SK-N-SH (cell line): Measurements from ENCODE around the gene CAP2. TPM values are rescaled to one million over a fixed set of nuclear protein-coding genes. Genes with fewer than 3 reads are reported as not detected.

ENCODE experiments used
- CTCF ChIA-PET: fragments of 300-600, 350-600 bp; formaldehyde crosslinking; extraction: SDS; loops from one replicate; lab custom pipeline; 2021; lab: Yijun Ruan, JAX
- POLR2A ChIA-PET: fragments of 350-600 bp; sonication (Branson Sonifier 250); formaldehyde crosslinking; extraction: SDS; loops from one replicate; lab custom pipeline; 2020; ENCODE audit warnings: antibody characterized with exemption, inconsistent platforms; lab: Yijun Ruan, JAX
- DNase-seq: peaks from one replicate; pipeline ENCODE4 v3.0.0; 2012
- H2AFZ ChIP-seq: fragments of 200-600 bp; sonication (generic); 2 replicates; pipeline ENCODE4 v1.8.1; 2016; ENCODE audit warnings: antibody characterized with exemption, mild to moderate bottlenecking, low read depth
- H3F3A ChIP-seq: fragments of 200-600 bp; sonication (generic); replicated peaks from 2 replicates; pipeline ENCODE3; 2016; ENCODE audit warnings: antibody characterized with exemption, mild to moderate bottlenecking; ENCODE audit not compliant: insufficient read depth
- H3K27ac ChIP-seq, 2 experiments: fragments of 200-500 bp in 1 of 2; fragments of 200-600 bp in 1 of 2; sonication (Bioruptor generic) in 1 of 2; sonication (generic), shearing (Covaris generic) in 1 of 2; 2 replicates each; pipeline versions ENCODE4 v1.5.1 to v1.6.1; 2014 to 2016; ENCODE audit warnings: low read depth in 2 of 2, inconsistent platforms in 1 of 2, low read length in 1 of 2, mild to moderate bottlenecking in 1 of 2, mixed read lengths in 1 of 2
- H3K27me3 ChIP-seq: fragments of 200-600 bp; sonication (generic), shearing (Covaris generic); 2 replicates; pipeline ENCODE4 v1.6.1; 2016; ENCODE audit warnings: mixed run types; ENCODE audit not compliant: insufficient read depth
- H3K36me3 ChIP-seq, 2 experiments: fragments of 200-500 bp in 1 of 2; fragments of 200-600 bp in 1 of 2; sonication (Bioruptor generic) in 1 of 2; sonication (generic) in 1 of 2; replicated peaks in 1 of 2; 2 replicates each; pipeline versions ENCODE3 to v1.5.1; 2014 to 2016; ENCODE audit warnings: low read length in 1 of 2, mild to moderate bottlenecking in 1 of 2; ENCODE audit not compliant: insufficient read depth in 2 of 2, control insufficient read depth in 1 of 2
- H3K4me1 ChIP-seq, 2 experiments: fragments of 200-500 bp in 1 of 2; fragments of 200-600 bp in 1 of 2; sonication (Bioruptor generic) in 1 of 2; sonication (generic), shearing (Covaris generic) in 1 of 2; 2 replicates each; pipeline versions ENCODE4 v1.5.1 to v1.6.1; 2014 to 2016; ENCODE audit warnings: low read depth in 1 of 2, low read length in 1 of 2, mixed run types in 1 of 2; ENCODE audit not compliant: insufficient read depth in 2 of 2, control insufficient read depth in 1 of 2
- H3K4me2 ChIP-seq: fragments of 200-600 bp; sonication (generic), shearing (Covaris generic); 2 replicates; pipeline ENCODE4 v1.6.1; 2017; ENCODE audit warnings: mixed run types
- H3K4me3 ChIP-seq, 2 experiments: fragments of 200-500 bp in 1 of 2; fragments of 200-600 bp in 1 of 2; sonication (Bioruptor generic) in 1 of 2; sonication (generic), shearing (Covaris generic) in 1 of 2; 2 replicates each; pipeline versions ENCODE4 v1.5.1 to v1.8.1; 2014 to 2016; ENCODE audit warnings: low read depth in 2 of 2, inconsistent platforms in 1 of 2, low read length in 1 of 2, mild to moderate bottlenecking in 1 of 2, mixed read lengths in 1 of 2, moderate library complexity in 1 of 2
- H3K79me2 ChIP-seq: fragments of 200-600 bp; sonication (generic); 2 replicates; pipeline ENCODE4 v1.8.1; 2017; ENCODE audit warnings: mild to moderate bottlenecking; ENCODE audit not compliant: insufficient read depth
- H3K9ac ChIP-seq: fragments of 200-600 bp; sonication (generic); 2 replicates; pipeline ENCODE4 v1.6.1; 2017; ENCODE audit warnings: mixed run types
- H3K9me2 ChIP-seq: fragments of 200-600 bp; sonication (generic); 2 replicates; pipeline ENCODE4 v1.6.1; 2017; ENCODE audit warnings: mixed run types
- H3K9me3 ChIP-seq: fragments of 200-600 bp; sonication (generic); 2 replicates; pipeline ENCODE4 v1.6.1; 2017; ENCODE audit warnings: mixed run types, mild to moderate bottlenecking, moderate library complexity
- H4K20me1 ChIP-seq: fragments of 200-600 bp; sonication (generic); 2 replicates; pipeline ENCODE4 v1.6.1; 2017; ENCODE audit warnings: mild to moderate bottlenecking, mixed run types; ENCODE audit not compliant: insufficient read depth
- ELF1 ChIP-seq: IDR thresholded peaks from 2 replicates; pipeline ENCODE4 v1.4.0; 2012
- FOSL2 ChIP-seq: IDR thresholded peaks from 2 replicates; pipeline ENCODE4 v1.4.0; 2012; ENCODE audit warnings: low read depth, mild to moderate bottlenecking, moderate library complexity, borderline replicate concordance
- FOXM1 ChIP-seq: IDR thresholded peaks from 2 replicates; pipeline ENCODE4 v1.4.0; 2012; ENCODE audit warnings: low read depth, mild to moderate bottlenecking
- GATA2 ChIP-seq: sonication (generic); formaldehyde crosslinking; IDR thresholded peaks from 2 replicates; pipeline ENCODE4 v1.5.0; 2020; ENCODE audit warnings: mild to moderate bottlenecking, missing genetic modification reagents
- IRF3 ChIP-seq: fragments of 150-350 bp; IDR thresholded peaks from 2 replicates; pipeline ENCODE4 v1.6.1; 2016; ENCODE audit warnings: mild to moderate bottlenecking, low read depth, low read length
- MEF2A ChIP-seq: IDR thresholded peaks from 2 replicates; pipeline ENCODE4 v1.4.0; 2012; ENCODE audit warnings: low read depth, borderline replicate concordance
- PBX3 ChIP-seq: IDR thresholded peaks from 2 replicates; pipeline ENCODE4; 2012
- SIN3A ChIP-seq: IDR thresholded peaks from 2 replicates; pipeline ENCODE4 v1.6.1; 2012; ENCODE audit warnings: low read depth, mild to moderate bottlenecking, low read length, moderate library complexity, borderline replicate concordance
- TCF12 ChIP-seq: IDR thresholded peaks from 2 replicates; pipeline ENCODE4 v1.4.0; 2012
- TEAD4 ChIP-seq: IDR thresholded peaks from 2 replicates; pipeline ENCODE4 v1.4.0; 2012; ENCODE audit warnings: mild to moderate bottlenecking, borderline replicate concordance; ENCODE audit not compliant: insufficient read depth
- WGBS: methylation state at CpG from one replicate; pipeline ENCODE4 v1.1.6; 2017; ENCODE audit warnings: low lambda C conversion rate; 5-methylcytosine and 5-hydroxymethylcytosine counted together
- polyA plus RNA-seq, 3 experiments: library from polyadenylated mRNA; depleted of rRNA; stranded (reverse); fragments of >200 nt; gene quantifications; 2 replicates each; pipeline ENCODE4 v1.2.3, GENCODE V29; 2012

The CAP2 gene
- polyA plus RNA-seq, 1 of the 3 experiments (the other 2 are of a cell fraction): 8.5 TPM

- Histone ChIP-seq H3K9ac (no peak overlapping the region), H3K27ac (peak overlapping the region in 1 of 2 experiments; percentile 75; a peak in 2 of 4 replicates), H3K4me2 (no peak overlapping the region), H4K20me1 (no peaks in the 10 kb centered on the region), H3K9me2 (no peaks in the 10 kb centered on the region), H3K79me2 (no peaks in the 10 kb centered on the region), H3K27me3 (no peaks in the 10 kb centered on the region), H3K4me1 (peaks cover 13 to 26% of the 10 kb centered on the region in 2 experiments; a peak in 3 of 4 replicates), H3K9me3 (no peaks in the 10 kb centered on the region), H3F3A (peaks cover 3% of the 10 kb centered on the region), H3K36me3 (no peaks in the 10 kb centered on the region), H2AFZ (no peak overlapping the region), H3K4me3 (no peak overlapping the region)
- ChIA-PET POLR2A (no interaction called here), CTCF (interaction anchor here (1.7 kb wide), 1 partner anchor 104 kb away, joined by 4 read pairs; no protein-coding TSS in a partner anchor)
- WGBS: 92% methylated on average over 2 of the region's 2 CpGs
- DNase-seq: peak; percentile 52
- no peak for TF ChIP-seq MEF2A
- TF ChIP-seq GATA2 (CRISPR knock-in tag): peak; percentile 76
Measured at GRCh38 chr6:17472653-17473183, 79.3 kb downstream of the CAP2 start.

- H3K9ac ChIP-seq: no peak overlapping the region
- H3K27ac ChIP-seq: peak overlapping the region in 1 of 2 experiments; percentile 75; a peak in 2 of 4 replicates
- H3K79me2 ChIP-seq: no peaks in the 10 kb centered on the region
- CTCF ChIA-PET: interaction anchor here (0.8 to 1.7 kb wide), 2 partner anchors 104 to 110 kb away, joined by 3 to 4 read pairs; no protein-coding TSS in a partner anchor
- no peak overlapping the region for H3K4me3 ChIP-seq
- H3K4me1 ChIP-seq: peaks cover 13 to 26% of the 10 kb centered on the region in 2 experiments; a peak in 3 of 4 replicates
- DNase-seq: no peak
- H3K9me3 ChIP-seq: no peaks in the 10 kb centered on the region
- peaks cover 3% of the 10 kb centered on the region for H3F3A ChIP-seq
- no peaks in the 10 kb centered on the region for H3K36me3 ChIP-seq
- POLR2A ChIA-PET: no interaction called here
- no peaks in the 10 kb centered on the region for H3K27me3 ChIP-seq
- H2AFZ ChIP-seq: no peak overlapping the region
- H4K20me1 ChIP-seq: no peaks in the 10 kb centered on the region
- H3K9me2 ChIP-seq: no peaks in the 10 kb centered on the region
- no peak overlapping the region for H3K4me2 ChIP-seq
- TF ChIP-seq FOSL2 (no peak), ELF1 (no peak), IRF3 (no peak), TCF12 (no peak), TEAD4 (no peak), FOXM1 (no peak), SIN3A (no peak), PBX3 (no peak)
- 17% methylated on average over 2 of the region's 2 CpGs for WGBS
Measured at GRCh38 chr6:17473554-17473953, 80.2 kb downstream of the CAP2 start.
